CD4-positive, alpha-beta T cell treated with Interleukin-15 for 1 hour (primary cell): ENCODE results near the gene PPP1CA.

Experiments used
- DNase-seq: peaks from one replicate; pipeline ENCODE4 v3.0.0-alpha.2; 2020

The PPP1CA gene

DNA sequence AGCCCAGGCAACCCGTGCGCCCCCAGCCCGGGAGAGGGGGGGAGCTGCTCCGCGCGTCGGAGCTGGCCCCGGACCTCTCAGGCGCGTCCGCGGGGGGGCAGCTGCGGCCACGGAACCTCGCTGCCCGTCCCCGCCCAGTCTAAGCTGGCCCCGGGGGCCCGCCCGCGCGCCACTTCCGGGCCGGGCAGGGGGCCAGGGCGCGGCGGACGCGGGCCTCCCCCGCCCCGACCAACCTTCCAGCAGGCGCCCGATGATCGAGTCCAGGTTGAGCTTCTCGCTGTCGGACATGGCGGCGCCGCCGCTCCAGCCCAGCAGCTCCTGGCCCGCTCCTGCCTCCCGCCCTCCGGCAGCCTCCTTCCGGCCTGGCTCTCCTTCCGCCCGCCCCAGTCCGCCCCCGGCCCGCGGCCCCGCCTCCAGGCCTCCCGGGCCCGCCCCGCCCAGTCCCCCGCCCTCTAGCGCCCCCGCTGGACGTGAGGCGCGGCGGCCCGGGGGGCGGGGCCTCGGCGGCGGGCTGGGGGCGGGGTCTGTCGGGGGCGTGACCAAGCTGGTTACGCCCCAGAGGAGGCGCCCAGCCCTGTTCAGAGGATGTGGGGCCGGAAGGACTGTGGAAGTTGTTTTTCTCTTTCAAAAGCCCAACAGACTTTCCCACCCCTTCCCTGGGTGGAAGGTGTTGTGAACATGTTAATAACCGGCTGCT is at the start of gene PPP1CA:
Gene PPP1CA (minus strand): TSS at position 364 of the 697 bp plus-strand sequence. CDS start 76 bp downstream, at position 288.
- DNase-seq: peak; percentile 90

DNA sequence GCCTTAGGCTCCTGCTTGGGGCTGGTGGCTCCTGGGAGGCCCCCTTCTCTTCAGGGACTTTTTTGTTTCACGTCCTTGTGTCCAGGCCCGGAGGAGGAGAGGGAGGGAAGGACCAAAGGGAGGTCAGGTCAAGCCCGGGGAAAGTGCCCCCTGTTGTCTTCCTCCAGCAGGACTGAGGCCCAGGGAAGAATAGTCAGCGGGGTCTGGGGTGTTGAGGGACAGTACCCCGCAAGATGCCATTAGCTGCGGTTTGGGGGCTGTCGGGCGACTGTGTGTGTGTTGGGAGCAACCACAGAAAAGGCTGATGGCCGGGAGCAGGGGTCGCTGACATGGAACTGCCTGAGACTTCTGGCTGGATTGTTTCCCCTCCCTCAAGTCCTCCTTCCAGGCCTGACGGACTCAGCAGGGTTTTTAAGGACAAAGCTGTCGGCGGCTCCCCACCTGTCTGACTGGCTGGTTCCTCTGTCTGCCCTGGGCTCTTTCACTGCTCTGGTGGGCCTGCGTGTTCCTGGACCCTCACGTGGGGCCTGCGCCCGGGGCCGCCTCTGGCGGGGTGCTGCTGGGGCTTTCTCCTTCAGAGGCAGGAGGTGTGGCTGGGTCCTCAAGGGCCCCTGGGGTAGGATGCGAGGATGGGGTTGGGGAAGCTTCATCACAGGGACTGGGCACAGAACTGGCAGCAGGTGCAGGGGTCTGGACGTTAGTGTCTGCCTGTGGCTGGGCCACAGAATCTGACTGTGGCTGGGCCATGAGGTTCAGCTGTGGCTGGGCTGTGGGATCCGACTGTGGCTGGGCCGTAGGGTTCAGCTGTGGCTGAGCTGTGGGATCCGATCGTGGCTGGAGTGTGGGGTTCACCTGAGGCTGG is 49.4 kb upstream of the PPP1CA start:
- no peak for DNase-seq

GRCh38 chr11:67449116-67449844 is 47.6 kb upstream of the PPP1CA start:
- no peak for DNase-seq

GRCh38 chr11:67448220-67448609 is 46.6 kb upstream of the PPP1CA start:
- no peak for DNase-seq

GRCh38 chr11:67445515-67445914 is 43.9 kb upstream of the PPP1CA start:
- no peak for DNase-seq

DNA sequence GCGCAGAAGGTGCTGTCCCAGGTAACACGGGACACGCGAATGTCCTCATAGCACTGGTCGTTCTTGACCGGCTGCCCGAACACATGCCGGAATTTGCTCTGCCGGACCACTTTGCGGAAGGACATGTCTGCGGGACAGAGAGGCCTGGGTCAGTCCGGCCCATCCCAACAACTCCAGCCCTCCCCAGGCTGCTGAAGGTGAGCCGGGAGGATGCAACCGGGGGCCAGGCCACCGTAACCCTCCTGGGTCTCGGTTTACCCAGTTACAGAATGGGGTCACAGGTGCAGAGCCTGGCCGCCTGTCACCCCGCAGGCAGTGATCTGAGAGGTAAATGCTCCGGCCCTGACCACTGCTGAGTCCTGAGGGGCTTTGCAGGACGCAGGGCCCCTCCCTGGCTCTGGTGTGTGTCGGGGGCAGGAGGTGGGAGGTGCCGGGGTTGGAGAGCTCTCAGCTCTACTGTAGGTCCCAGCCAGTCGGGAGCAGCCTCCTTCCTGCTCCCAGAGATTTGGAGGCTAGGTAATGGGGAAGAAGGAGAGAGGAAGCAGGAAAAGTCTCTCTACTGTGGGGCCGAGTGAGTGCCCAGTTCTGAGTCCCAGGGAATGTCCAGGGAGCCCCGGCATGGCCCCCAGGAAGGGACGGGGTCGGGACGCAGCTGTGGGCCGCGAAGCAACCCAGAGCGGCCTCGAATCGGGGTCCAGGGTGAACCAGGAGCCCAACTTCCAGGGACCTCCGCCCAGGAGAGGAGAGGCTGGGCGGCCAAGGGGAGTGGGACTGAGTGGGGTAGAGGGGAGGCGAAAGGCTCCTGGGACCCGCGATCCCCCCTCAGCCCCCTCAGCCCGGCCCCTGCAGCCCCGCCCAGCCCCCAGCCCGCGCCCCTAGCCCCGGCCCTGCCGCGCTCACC is 41.1 kb upstream of the PPP1CA start:
- no peak for DNase-seq

DNA sequence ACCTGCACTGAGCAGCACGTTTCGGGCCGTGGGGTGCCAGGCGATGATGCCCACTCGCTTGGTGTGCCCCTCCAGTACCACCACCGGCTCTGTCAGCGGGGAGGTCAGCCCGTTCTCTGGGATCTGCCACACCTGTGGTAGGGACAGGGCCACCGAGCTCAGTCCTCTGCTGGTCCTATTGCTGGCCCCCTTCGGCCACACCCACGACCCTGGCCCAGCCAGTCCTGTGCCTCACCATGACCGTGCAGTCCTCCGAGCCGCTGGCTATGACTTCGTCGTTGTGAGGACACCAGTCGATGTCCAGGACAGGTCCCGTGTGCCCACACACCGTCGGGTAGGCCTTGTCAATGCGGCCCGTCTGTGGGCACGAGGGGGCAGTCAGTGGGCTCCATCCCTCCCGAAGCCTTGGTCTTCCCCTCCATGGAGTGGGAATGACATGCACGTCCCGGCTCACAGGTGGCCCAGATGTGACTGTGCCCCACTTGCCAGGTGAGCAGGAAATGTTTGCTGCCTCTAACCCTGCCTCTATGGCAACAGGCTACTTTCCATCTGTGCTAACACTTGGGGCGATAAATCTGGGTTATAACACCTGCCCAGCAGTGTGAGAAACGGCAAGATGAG is 40.2 kb upstream of the PPP1CA start:
- no peak for DNase-seq

DNA sequence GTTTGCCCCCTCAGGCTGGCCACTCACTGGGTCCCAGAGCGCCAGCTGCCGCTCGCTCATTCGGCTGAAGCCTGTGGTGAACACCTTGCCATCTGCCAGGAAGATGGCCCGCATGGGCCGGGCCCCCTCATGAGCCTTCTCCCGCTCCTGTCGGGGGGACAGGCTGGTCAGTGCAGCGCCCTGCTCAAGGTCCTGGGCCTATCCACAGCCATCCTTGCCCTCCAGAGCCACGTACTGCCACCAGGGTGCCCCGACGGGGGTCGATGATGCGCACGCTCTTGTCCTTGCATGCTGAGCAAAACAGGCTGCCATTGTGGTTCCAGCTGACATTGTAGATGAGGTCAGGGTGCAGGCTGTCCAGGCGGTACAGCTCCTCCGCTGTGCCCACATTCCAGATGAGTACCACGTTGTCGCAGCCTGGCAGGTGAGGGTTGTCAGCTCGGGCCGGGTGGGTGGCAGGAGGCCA is 39.5 kb upstream of the PPP1CA start:
- no peak for DNase-seq

GRCh38 chr11:67440229-67441097 is 38.8 kb upstream of the PPP1CA start:
- no peak for DNase-seq

DNA sequence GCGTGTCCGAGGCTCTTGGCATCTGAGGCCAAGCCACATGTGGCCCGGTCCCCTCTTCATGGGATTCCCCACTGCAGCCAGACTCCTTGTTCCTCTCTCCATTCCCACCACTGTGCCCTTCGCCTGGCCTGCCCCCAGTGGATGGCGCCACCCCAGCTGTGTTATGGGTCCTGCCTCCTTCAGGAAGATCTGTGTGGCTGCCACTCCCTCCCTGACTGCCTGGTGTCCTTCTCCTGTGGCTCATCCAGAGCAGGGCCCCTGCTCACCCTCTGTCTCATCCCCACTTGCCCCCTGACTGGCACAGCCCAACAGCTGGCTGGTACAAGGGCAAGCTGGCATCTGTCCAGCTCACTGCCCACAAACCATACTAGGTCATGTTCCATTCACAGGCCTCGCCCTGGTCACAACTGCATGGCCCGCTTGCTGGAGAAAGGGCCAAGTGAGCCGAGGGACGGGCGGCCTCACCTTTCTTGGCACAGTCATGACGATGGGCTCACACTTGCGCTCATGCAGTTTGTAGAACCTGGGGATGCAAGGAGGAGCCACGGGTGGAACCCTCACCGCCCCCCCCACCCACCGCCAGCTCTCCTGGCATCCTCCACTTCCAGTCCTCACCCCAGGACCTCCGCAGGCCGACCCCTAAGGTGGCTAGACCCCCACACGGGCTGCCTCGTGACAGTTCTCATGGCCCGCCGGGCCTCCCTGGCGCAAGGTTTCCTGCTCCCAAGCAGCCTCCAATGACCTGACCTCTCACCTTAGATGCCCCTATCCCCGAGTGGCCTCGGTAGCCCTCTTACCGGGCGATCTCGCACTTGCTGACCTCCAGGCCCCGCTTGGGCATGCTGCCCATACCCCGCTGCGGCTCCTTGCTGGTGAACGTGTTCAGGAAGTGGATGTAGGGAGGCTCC is 37.9 kb upstream of the PPP1CA start:
- no peak for DNase-seq

GRCh38 chr11:67438158-67438902 is 36.7 kb upstream of the PPP1CA start:
- DNase-seq: peak; percentile 71

DNA sequence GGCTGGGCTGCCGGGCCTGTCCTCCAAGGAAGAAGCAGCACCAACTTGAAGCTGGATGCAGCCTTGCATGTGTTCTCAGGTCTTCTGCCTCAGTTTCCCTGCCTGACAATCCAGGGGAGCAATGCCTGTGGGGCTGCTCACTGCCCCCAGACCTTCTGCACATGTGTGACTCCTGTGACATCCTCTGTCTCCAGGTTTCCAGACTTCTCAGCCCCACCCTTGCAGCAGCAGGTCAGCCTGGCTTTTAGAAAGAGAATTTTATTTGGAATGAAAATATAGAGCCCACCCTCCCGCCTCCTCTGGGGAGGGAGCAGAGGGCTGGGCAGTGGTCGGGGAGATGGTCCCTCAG is 36.1 kb upstream of the PPP1CA start:
- DNase-seq: no peak

DNA sequence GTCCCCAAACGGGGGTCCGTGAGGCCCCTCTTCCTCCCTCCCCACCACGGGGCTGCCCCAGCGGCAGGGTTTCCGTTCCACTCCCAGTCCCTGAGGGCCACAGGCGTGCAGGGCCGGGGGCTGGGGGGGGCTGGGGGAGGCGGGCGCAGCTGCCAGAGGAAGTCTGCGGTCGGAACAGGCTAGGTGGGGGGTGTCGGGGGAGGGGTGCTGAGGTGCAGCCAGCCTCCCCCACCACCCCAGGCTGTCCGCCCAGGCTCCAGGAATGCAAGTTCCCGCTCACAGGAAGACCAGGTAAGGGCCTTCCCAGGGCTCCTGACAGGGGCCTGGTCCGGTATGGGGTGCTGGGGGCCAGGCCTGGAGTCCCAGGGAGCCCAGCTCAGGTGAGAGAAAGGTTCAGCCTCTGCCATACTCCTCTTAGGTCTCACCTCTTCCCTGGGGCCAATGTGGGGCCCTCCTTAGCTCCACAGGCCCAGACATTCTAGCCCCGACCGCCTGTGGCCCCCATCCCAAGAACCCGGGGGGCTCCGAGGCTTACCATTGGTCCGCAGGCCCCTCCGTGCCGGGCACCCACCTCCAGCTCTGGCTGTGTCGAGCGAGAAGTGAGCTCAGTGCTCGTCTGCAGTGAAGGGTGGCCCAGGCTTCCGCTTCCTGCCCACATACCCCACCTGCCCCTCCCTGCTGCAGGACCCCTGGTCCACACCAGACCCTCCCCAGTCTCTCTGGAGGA is 35.6 kb upstream of the PPP1CA start, which contains the start of gene PTPRCAP:
Gene PTPRCAP (minus strand): TSS at position 601 of the 727 bp plus-strand sequence. CDS start 63 bp downstream, at position 538.
- peak; percentile 78 for DNase-seq

GRCh38 chr11:67436459-67437081 is 34.9 kb upstream of the PPP1CA start:
- DNase-seq: peak; percentile 61

DNA sequence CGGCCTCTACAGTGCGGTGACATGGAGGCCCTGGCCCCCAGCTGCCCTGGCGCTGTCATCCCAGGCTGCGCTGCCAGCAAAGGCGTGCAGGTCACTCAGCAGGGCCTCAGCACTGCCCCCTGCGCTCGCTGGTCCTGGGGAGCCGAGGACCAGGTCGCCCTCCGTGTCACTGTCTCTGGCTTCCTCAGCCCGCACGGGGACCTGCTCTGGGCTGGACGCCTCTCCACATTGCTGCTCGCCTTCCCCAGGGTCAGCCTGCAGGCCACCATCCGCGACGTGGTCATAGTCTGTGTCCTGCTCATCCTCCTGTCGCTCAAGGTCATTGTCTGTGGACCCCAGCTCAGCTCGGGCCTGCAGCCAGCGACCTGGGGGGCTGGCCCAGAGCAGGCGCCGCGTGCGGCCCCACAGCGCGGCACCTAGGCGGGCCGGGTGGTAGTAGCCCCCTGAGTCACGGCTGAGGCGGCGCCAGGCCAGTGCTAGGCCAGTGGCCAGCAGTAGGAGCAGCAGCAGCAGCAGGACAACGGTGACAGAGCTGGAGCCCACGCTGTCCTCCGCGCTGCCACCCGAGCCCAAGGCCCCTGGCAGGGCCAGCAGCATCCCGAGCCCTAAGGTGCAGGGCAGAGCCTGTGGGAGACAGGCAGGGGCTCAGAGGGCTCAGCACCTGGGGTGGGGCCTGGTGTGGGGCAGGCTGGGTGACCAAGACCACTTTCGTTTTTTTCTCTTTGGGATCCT is 34.2 kb upstream of the PPP1CA start:
- no peak for DNase-seq

- DNase-seq: no peak
Observed at GRCh38 chr11:67435031-67435726, 33.5 kb upstream of the PPP1CA start.
